Measurements from ENCODE around the gene ELMO1. TPM values are rescaled to one million over a fixed set of nuclear protein-coding genes. Genes with fewer than 3 reads are reported as not detected.
A peak's percentile ranks its signal among the peaks of the same experiment; 100 is the strongest.

The ELMO1 gene
- total RNA-seq, 1 donor from 2014 or later, result 66.1 TPM

DNA sequence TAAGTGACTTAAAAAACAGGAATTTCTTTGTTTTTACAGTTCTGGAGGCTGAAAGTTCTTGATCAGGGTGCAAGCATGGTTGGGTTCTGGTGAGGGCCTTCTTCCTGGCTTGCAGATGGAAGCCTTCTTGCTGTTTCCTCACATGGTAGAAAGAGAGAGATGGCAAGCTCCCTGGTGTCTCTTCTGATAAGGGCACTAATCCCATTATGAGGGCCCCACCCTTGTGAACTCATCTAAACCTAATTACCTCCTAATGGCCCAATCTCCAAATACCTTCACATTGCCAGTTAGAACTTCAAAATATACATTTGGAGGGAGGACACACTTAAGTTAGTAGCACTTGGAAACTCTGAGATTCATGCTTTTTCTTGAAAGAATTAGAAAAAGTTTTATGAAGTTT is 410.0 kb downstream of the ELMO1 start:
- TF ChIP-seq CTCF (IDR thresholded peaks at IDR 0.05; ENCODE audit: unreplicated experiment), result no peak
- H3K27me3 Mint-ChIP-seq, result no peaks in the 10 kb centered on the region
- no peak for DNase-seq (ENCODE audit: low spot score, unreplicated experiment)
- peaks cover 6% of the 10 kb centered on the region for H3K9me3 Mint-ChIP-seq (ENCODE audit: low read depth)
- no peak overlapping the region for H3K4me3 Mint-ChIP-seq (ENCODE audit: low read depth)
- H3K36me3 Mint-ChIP-seq (ENCODE audit: insufficient read depth), result peaks cover 13% of the 10 kb centered on the region
- H3K27ac Mint-ChIP-seq, result no peak overlapping the region
- peaks cover 4% of the 10 kb centered on the region for H3K4me1 Mint-ChIP-seq (ENCODE audit: low read depth)

DNA sequence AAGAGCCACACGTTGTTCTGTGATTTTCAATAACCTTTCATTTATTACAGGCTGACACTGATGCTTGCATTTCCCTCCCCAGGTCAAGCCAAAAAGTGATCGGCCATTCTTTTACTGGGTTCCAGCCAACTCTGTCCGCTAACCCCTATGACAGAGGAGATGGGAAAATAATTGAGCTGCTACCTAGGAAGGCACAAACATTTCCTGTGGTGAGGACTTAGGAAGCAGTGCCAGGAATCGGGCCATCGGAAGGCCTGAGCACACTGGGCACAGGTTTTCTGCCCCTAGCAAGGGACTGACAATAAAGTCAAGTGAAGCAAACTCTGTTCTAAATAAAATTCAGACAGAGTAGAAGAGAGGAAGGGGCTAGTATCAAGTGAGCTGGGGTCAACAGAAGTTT is 411.4 kb downstream of the ELMO1 start:
- DNase-seq (ENCODE audit: low spot score, unreplicated experiment), result no peak
- H3K4me3 Mint-ChIP-seq (ENCODE audit: low read depth), result no peak overlapping the region
- H3K36me3 Mint-ChIP-seq (ENCODE audit: insufficient read depth), result peaks cover 17% of the 10 kb centered on the region
- no peak for TF ChIP-seq CTCF (IDR thresholded peaks at IDR 0.05; ENCODE audit: unreplicated experiment)
- no peaks in the 10 kb centered on the region for H3K27me3 Mint-ChIP-seq
- H3K9me3 Mint-ChIP-seq (ENCODE audit: low read depth), result peaks cover 9% of the 10 kb centered on the region
- peak overlapping the region; percentile 49 for H3K27ac Mint-ChIP-seq
- H3K4me1 Mint-ChIP-seq (ENCODE audit: low read depth), result peaks cover 6% of the 10 kb centered on the region

DNA sequence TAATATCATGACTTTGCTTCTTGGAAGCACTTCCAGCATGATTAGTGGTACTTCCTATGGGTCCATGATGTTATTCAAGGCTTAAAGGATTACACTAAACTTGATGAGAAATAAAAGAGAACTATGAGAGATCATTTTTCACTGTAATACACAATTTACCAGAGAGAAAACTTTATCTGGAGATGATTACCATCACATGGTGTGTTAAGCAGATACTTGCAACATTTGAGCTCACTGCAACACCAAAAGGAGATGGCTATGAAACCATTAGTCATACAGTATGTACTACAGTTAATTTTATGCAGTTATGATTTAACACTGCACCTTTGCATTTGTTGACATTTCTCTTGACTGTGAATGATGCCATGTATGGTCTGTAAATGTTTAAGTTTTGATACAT is 413.0 kb downstream of the ELMO1 start:
- no peaks in the 10 kb centered on the region for H3K27me3 Mint-ChIP-seq
- no peak for DNase-seq (ENCODE audit: low spot score, unreplicated experiment)
- H3K4me1 Mint-ChIP-seq (ENCODE audit: low read depth), result peaks cover 11% of the 10 kb centered on the region
- peaks cover 9% of the 10 kb centered on the region for H3K9me3 Mint-ChIP-seq (ENCODE audit: low read depth)
- TF ChIP-seq CTCF (IDR thresholded peaks at IDR 0.05; ENCODE audit: unreplicated experiment), result no peak
- H3K27ac Mint-ChIP-seq, result no peak overlapping the region
- no peak overlapping the region for H3K4me3 Mint-ChIP-seq (ENCODE audit: low read depth)
- H3K36me3 Mint-ChIP-seq (ENCODE audit: insufficient read depth), result peaks cover 22% of the 10 kb centered on the region

GRCh38 chr7:37033141-37033540 is 415.5 kb downstream of the ELMO1 start:
- no peak overlapping the region for H3K4me3 Mint-ChIP-seq (ENCODE audit: low read depth)
- H3K9me3 Mint-ChIP-seq (ENCODE audit: low read depth), result peaks cover 4% of the 10 kb centered on the region
- no peak for DNase-seq (ENCODE audit: low spot score, unreplicated experiment)
- H3K27ac Mint-ChIP-seq, result no peak overlapping the region
- H3K27me3 Mint-ChIP-seq, result no peaks in the 10 kb centered on the region
- TF ChIP-seq CTCF (IDR thresholded peaks at IDR 0.05; ENCODE audit: unreplicated experiment), result no peak
- H3K4me1 Mint-ChIP-seq (ENCODE audit: low read depth), result peaks cover 11% of the 10 kb centered on the region
- H3K36me3 Mint-ChIP-seq (ENCODE audit: insufficient read depth), result peaks cover 15% of the 10 kb centered on the region

- Mint-ChIP-seq H3K27ac (peak overlapping the region; percentile 96), H3K4me3 (ENCODE audit: low read depth) (no peak overlapping the region), H3K36me3 (ENCODE audit: insufficient read depth) (peaks cover 13% of the 10 kb centered on the region), H3K27me3 (no peaks in the 10 kb centered on the region), H3K9me3 (ENCODE audit: low read depth) (peaks cover 4% of the 10 kb centered on the region), H3K4me1 (ENCODE audit: low read depth) (peaks cover 11% of the 10 kb centered on the region)
- TF ChIP-seq CTCF (IDR thresholded peaks at IDR 0.05; ENCODE audit: unreplicated experiment), result no peak
- DNase-seq (ENCODE audit: low spot score, unreplicated experiment), result no peak
Observed at GRCh38 chr7:37032258-37032601, 416.4 kb downstream of the ELMO1 start.
